HepG2 (cell line): ENCODE measurements around the gene HSD17B8.

Experiments used
- FOXO4 ChIP-seq: sonication (generic); formaldehyde crosslinking; conservative IDR thresholded peaks from 2 replicates; pipeline ENCODE4 v1.8.1; 2023; ENCODE audit warnings: missing genetic modification reagents
- GLI4 ChIP-seq: sonication (generic); formaldehyde crosslinking; IDR thresholded peaks from 2 replicates; pipeline ENCODE4 v1.5.1; 2020; ENCODE audit warnings: missing genetic modification reagents, mild to moderate bottlenecking, moderate library complexity, borderline replicate concordance
- PHF8 ChIP-seq: sonication (generic); formaldehyde crosslinking; IDR thresholded peaks from 2 replicates; pipeline ENCODE4 v1.5.0; 2020; ENCODE audit warnings: missing genetic modification reagents
- PRDM10 ChIP-seq: sonication (generic); formaldehyde crosslinking; IDR thresholded peaks from 2 replicates; pipeline ENCODE4 v1.4.0; 2020; ENCODE audit warnings: low read depth, missing genetic modification reagents

GRCh38 chr6:33189164-33189563, 15.3 kb upstream of the HSD17B8 start:
- no peak for TF ChIP-seq PRDM10 (CRISPR knock-in tag)
- TF ChIP-seq GLI4 = no peak
- no peak for TF ChIP-seq FOXO4 (CRISPR knock-in tag)
- no peak for TF ChIP-seq PHF8 (CRISPR knock-in tag)
